ENCODE results near the gene SAFB. TPM values are rescaled to one million over a fixed set of nuclear protein-coding genes. Genes with fewer than 3 reads are reported as not detected.

SAFB gene
- total and polyA plus RNA-seq, 2 of the 13 experiments (the other 11 are each of a cell fraction or from before 2014, with no cell fraction given), result 21.0 to 28.4 TPM

- TF ChIP-seq RAD51 (IDR thresholded peaks at IDR 0.05; ENCODE audit: borderline replicate concordance) (no peak), TBX2 (CRISPR knock-in tag; IDR thresholded peaks at IDR 0.05; ENCODE audit: borderline replicate concordance) (no peak), CREB3 (CRISPR knock-in tag; IDR thresholded peaks at IDR 0.05) (no peak), MXD4 (CRISPR knock-in tag; IDR thresholded peaks at IDR 0.05) (no peak), ZNF597 (CRISPR knock-in tag; IDR thresholded peaks at IDR 0.05) (no peak), ASH2L (IDR thresholded peaks at IDR 0.05; ENCODE audit: insufficient read length, low read depth, low read length) (peak; percentile 23), ZBTB42 (CRISPR knock-in tag; IDR thresholded peaks at IDR 0.05) (no peak), KLF12 (CRISPR knock-in tag; IDR thresholded peaks at IDR 0.05; ENCODE audit: borderline replicate concordance) (no peak), ZNF546 (CRISPR knock-in tag; conservative IDR thresholded peaks at IDR 0.05) (no peak), AGO2 (optimal IDR thresholded peaks at IDR 0.05; ENCODE audit: low read depth, low read length) (peak; percentile 29), ZNF275 (CRISPR knock-in tag; IDR thresholded peaks at IDR 0.05; ENCODE audit: borderline replicate concordance) (0 out of 2 replicates have a peak, but pooled peaks have one; percentile 10), ZNF768 (CRISPR knock-in tag; IDR thresholded peaks at IDR 0.05) (peak; percentile 98), BRCA1 (CRISPR knock-in tag; IDR thresholded peaks at IDR 0.05) (no peak), TCF12 (IDR thresholded peaks at IDR 0.05) (no peak), TCF12 (CRISPR knock-in tag; IDR thresholded peaks at IDR 0.05) (peak; percentile 68; the same call in 1 of the 2 replicates), GFI1 (CRISPR knock-in tag; IDR thresholded peaks at IDR 0.05; ENCODE audit: borderline replicate concordance) (no peak), ZNF629 (CRISPR knock-in tag; conservative IDR thresholded peaks at IDR 0.05) (peak; percentile 97), MTA3 (CRISPR knock-in tag; IDR thresholded peaks at IDR 0.05) (no peak), FOXK2 (IDR thresholded peaks at IDR 0.05) (no peak), ZNF766 (CRISPR knock-in tag; IDR thresholded peaks at IDR 0.05; ENCODE audit: borderline replicate concordance) (no peak), TEAD2 (CRISPR knock-in tag; IDR thresholded peaks at IDR 0.05) (no peak), ZNF567 (CRISPR knock-in tag; IDR thresholded peaks at IDR 0.05; ENCODE audit: borderline replicate concordance) (no peak), ESRRA (CRISPR knock-in tag; IDR thresholded peaks at IDR 0.05; ENCODE audit: low read depth) (0 out of 2 replicates have a peak, but pooled peaks have one; percentile 6), ZMYM3 (CRISPR knock-in tag; IDR thresholded peaks at IDR 0.05) (peak; percentile 88), JARID2 (CRISPR knock-in tag; IDR thresholded peaks at IDR 0.05; ENCODE audit: insufficient replicate concordance) (no peak), ZFYVE20 (CRISPR knock-in tag; IDR thresholded peaks at IDR 0.05; ENCODE audit: borderline replicate concordance, low read depth) (no peak)
These were observed 878 bp upstream of the SAFB start (continued) for GRCh38 chr19:5621945-5622464.
